ENCODE results near the gene ZBTB20. TPM values are rescaled to one million over a fixed set of nuclear protein-coding genes. Genes with fewer than 3 reads are reported as not detected.

The ZBTB20 gene
- total RNA-seq, 1 experiment from 2014 or later: 12.8 TPM

DNA sequence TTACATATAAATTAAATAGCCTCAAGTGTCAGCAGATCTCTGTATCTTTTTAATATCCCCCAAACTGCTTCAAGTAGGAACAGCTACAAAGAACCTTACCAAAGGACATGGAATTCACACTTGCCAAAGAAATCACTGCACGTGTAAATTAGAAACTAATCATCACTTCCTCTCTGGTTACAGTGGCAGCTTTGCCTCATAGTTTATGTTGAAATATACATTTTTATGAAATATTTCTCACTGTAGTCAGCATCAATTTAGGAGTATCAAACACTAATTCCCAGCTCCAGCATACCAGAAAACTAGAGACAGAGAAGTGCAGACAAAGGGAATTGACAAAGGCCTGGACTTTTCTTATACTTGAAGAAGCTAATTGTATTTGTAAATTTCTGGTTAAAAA, 592.4 kb downstream of the ZBTB20 start:
- Mint-ChIP-seq H3K9me3 (ENCODE audit: unreplicated experiment) (no peaks in the 10 kb centered on the region), H3K27ac (ENCODE audit: unreplicated experiment) (no peak overlapping the region), H3K36me3 (ENCODE audit: insufficient read depth, unreplicated experiment) (peaks cover 4% of the 10 kb centered on the region), H3K4me3 (ENCODE audit: unreplicated experiment) (no peak overlapping the region), H3K27me3 (ENCODE audit: insufficient read depth, unreplicated experiment) (no peaks in the 10 kb centered on the region), H3K4me1 (ENCODE audit: low read depth, unreplicated experiment) (no peaks in the 10 kb centered on the region)
- no peaks in the 10 kb centered on the region for H3K36me3 ChIP-seq (ENCODE audit: control insufficient read depth, insufficient read depth, low read length)
- DNase-seq: no peak
- TF ChIP-seq CTCF (IDR thresholded peaks at IDR 0.05; ENCODE audit: insufficient read depth in 1 of 2, low read depth in 1 of 2, low read length in 1 of 2, severe bottlenecking in 1 of 2, unreplicated experiment in 1 of 2): no peak
- intact Hi-C loops (cut with micrococcal nuclease; ENCODE audit: unreplicated experiment): no loop called here
- H3K27me3 ChIP-seq (replicated peaks; ENCODE audit: control insufficient read depth, insufficient read depth, low read length): no peaks in the 10 kb centered on the region
- no TSS peak for BruUV-seq (replicated peaks)
- no peaks in the 10 kb centered on the region; the same call in 1 of the 2 replicates for H3K4me1 ChIP-seq
- ChIA-PET POLR2A (no interaction called here), CTCF (no interaction called here)
- H3K9me3 ChIP-seq: peaks cover 3% of the 10 kb centered on the region; the same call in 1 of the 2 replicates
- no peak overlapping the region for H3K4me3 ChIP-seq (ENCODE audit: low read depth, low read length)

DNA sequence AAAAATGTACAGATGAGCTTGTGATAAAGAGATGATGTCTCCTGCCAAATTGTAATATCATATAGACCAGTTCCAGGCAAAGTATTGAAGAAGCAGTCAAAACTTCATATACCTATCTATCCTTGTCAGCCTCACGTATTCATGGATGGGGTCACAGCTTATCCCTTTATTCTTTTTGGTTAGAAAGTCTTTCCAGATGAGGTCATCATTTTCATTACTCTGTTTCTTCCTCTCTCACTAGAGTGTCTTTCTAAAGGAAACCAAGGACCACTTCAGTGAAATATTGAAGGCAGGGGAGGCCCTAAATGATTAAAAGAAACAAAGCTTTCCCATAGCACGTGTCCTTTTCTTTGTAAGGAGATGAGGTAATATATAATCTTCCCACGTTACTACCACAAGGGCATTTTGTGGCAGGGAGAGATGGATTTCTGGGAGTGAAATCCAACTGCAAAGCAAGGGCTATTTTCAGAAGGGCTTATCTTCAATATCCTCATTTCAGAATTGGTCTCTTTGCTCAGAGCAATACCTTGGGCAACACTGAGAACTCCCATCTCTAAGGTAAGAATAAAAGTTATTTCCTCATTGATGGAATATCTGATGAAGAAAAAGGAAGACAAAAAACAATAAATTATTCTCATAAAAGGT, 593.0 kb downstream of the ZBTB20 start:
- TF ChIP-seq CTCF (IDR thresholded peaks at IDR 0.05; ENCODE audit: insufficient read depth in 1 of 2, low read depth in 1 of 2, low read length in 1 of 2, severe bottlenecking in 1 of 2, unreplicated experiment in 1 of 2): no peak
- DNase-seq: no peak
- intact Hi-C loops (cut with micrococcal nuclease; ENCODE audit: unreplicated experiment): no loop called here
- H3K4me1 Mint-ChIP-seq (ENCODE audit: low read depth, unreplicated experiment): no peaks in the 10 kb centered on the region
- no TSS peak for BruUV-seq (replicated peaks)
- ChIA-PET CTCF (no interaction called here), POLR2A (no interaction called here)
- H3K27ac Mint-ChIP-seq (ENCODE audit: unreplicated experiment): no peak overlapping the region
- H3K36me3 Mint-ChIP-seq (ENCODE audit: insufficient read depth, unreplicated experiment): peaks cover 4% of the 10 kb centered on the region
- no peaks in the 10 kb centered on the region for H3K27me3 ChIP-seq (replicated peaks; ENCODE audit: control insufficient read depth, insufficient read depth, low read length)
- H3K36me3 ChIP-seq (ENCODE audit: control insufficient read depth, insufficient read depth, low read length): no peaks in the 10 kb centered on the region
- no peaks in the 10 kb centered on the region for H3K9me3 Mint-ChIP-seq (ENCODE audit: unreplicated experiment)
- H3K9me3 ChIP-seq: peaks cover 3% of the 10 kb centered on the region; the same call in 1 of the 2 replicates
- H3K4me3 ChIP-seq (ENCODE audit: low read depth, low read length): no peak overlapping the region
- H3K4me3 Mint-ChIP-seq (ENCODE audit: unreplicated experiment): no peak overlapping the region
- no peaks in the 10 kb centered on the region for H3K27me3 Mint-ChIP-seq (ENCODE audit: insufficient read depth, unreplicated experiment)
- H3K4me1 ChIP-seq: no peaks in the 10 kb centered on the region; the same call in 1 of the 2 replicates

GRCh38 chr3:114552527-114552812, 594.6 kb downstream of the ZBTB20 start:
- Mint-ChIP-seq H3K9me3 (ENCODE audit: unreplicated experiment) (no peaks in the 10 kb centered on the region), H3K36me3 (ENCODE audit: insufficient read depth, unreplicated experiment) (no peaks in the 10 kb centered on the region), H3K4me3 (ENCODE audit: unreplicated experiment) (no peak overlapping the region), H3K27me3 (ENCODE audit: insufficient read depth, unreplicated experiment) (no peaks in the 10 kb centered on the region), H3K4me1 (ENCODE audit: low read depth, unreplicated experiment) (no peaks in the 10 kb centered on the region), H3K27ac (ENCODE audit: unreplicated experiment) (no peak overlapping the region)
- H3K4me1 ChIP-seq: no peaks in the 10 kb centered on the region; the same call in 1 of the 2 replicates
- TF ChIP-seq CTCF (IDR thresholded peaks at IDR 0.05; ENCODE audit: insufficient read depth in 1 of 2, low read depth in 1 of 2, low read length in 1 of 2, severe bottlenecking in 1 of 2, unreplicated experiment in 1 of 2): no peak
- peaks cover 3% of the 10 kb centered on the region; the same call in 1 of the 2 replicates for H3K9me3 ChIP-seq
- H3K4me3 ChIP-seq (ENCODE audit: low read depth, low read length): no peak overlapping the region
- CTCF ChIA-PET: interaction anchor here (0.5 kb wide), 1 partner anchor 168 kb away, joined by 6 read pairs; no protein-coding TSS in a partner anchor
- POLR2A ChIA-PET: no interaction called here
- intact Hi-C loops (cut with micrococcal nuclease; ENCODE audit: unreplicated experiment): no loop called here
- DNase-seq: no peak
- no peaks in the 10 kb centered on the region for H3K36me3 ChIP-seq (ENCODE audit: control insufficient read depth, insufficient read depth, low read length)
- no peaks in the 10 kb centered on the region for H3K27me3 ChIP-seq (replicated peaks; ENCODE audit: control insufficient read depth, insufficient read depth, low read length)
- BruUV-seq (replicated peaks): no TSS peak

Data from Caco-2 (cell line).